GM19239 (cell line): ENCODE data around the gene PEMT.

ENCODE experiments used
- DNase-seq: peaks from one replicate; pipeline ENCODE4 v3.0.0; 2011; ENCODE audit warnings: low spot score; ENCODE audit not compliant: insufficient read length
- FAIRE-seq: peaks from 2 replicates; lab custom pipeline; 2011; peaks lifted over from hg19 to GRCh38; lab: Jason Lieb, UNC

The PEMT gene

GRCh38 chr17:17518014-17518413 is 73.5 kb downstream of the PEMT start:
- DNase-seq = no peak
- no peak for FAIRE-seq

DNA sequence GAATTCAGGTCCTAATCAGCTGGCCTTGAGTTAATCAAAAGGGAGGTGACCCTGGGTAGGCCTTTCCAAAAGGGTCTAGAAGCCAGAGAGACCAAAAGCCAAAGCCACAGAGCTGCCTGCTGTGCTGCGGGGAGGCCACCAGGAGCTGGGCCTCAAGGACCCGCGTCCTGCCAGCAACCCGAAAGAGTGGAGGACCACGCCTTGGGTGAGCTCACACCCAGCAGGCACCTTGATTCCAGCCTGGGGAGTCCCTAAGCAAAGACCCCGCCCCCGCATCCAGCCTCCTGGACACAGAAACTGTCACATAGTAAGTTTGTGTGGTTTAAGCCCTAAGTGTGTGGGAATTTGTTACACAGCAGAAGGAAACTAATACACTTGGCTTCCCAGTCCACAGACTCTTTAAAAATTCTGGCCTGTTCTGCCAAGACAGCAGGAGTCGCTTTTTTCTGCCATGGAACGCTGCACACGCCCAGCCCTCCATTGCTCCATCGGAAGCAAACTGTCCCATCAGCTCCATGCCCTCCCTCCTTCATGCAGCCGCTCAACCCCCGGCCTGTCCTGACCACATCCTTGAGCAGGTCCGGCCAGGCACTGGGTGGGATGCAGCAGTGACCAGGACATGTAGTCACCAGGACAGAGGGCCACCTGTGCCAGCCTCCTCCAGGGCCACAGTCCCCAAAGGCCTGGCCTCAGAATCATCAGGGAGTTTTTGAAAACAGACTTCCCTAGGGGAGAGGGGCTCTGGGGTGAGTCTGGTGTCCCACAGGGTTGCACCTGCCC is 74.4 kb downstream of the PEMT start:
- FAIRE-seq (no peak), DNase-seq (no peak)

- no peak for DNase-seq
- no peak for FAIRE-seq
Observed at GRCh38 chr17:17515934-17516930, 75.3 kb downstream of the PEMT start.

- no peak for DNase-seq
- FAIRE-seq = no peak
Observed at GRCh38 chr17:17514993-17515933, 76.2 kb downstream of the PEMT start.

DNA sequence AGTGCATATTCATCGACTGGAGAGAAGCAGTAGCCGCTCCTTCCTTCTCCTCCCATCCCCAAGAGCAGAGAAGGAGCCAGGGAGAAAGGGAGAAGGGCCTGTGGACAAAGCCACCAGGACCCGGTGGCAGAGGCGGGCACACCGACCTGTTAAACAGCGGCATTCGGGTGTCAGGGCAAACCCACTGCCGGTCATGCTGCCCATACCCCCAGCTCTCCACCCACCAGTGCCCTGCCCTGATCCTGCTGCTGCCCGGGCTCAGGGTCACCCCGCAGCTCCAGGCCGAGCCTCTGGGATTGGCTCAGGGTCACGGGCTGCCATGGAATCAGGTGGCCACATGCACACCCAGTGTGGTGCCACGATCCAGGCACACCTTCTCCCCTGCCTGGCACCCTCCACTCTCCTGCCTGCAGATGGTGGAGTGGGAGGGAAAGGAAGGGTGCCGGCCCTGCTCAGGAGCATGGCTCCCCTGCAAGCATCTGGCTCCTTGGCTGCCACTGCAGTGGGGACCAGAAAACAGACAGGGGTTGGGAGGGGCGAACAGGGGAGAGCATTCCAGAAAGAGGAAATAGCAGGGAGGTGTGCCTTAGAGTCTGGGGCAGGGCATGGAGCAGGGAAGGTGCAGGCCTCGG is 77.0 kb downstream of the PEMT start:
- FAIRE-seq (no peak), DNase-seq (no peak)

GRCh38 chr17:17513626-17514025 is 77.9 kb downstream of the PEMT start:
- FAIRE-seq (no peak), DNase-seq (no peak)

- FAIRE-seq (no peak), DNase-seq (no peak)
Observed at GRCh38 chr17:17512866-17513265, 78.6 kb downstream of the PEMT start.

DNA sequence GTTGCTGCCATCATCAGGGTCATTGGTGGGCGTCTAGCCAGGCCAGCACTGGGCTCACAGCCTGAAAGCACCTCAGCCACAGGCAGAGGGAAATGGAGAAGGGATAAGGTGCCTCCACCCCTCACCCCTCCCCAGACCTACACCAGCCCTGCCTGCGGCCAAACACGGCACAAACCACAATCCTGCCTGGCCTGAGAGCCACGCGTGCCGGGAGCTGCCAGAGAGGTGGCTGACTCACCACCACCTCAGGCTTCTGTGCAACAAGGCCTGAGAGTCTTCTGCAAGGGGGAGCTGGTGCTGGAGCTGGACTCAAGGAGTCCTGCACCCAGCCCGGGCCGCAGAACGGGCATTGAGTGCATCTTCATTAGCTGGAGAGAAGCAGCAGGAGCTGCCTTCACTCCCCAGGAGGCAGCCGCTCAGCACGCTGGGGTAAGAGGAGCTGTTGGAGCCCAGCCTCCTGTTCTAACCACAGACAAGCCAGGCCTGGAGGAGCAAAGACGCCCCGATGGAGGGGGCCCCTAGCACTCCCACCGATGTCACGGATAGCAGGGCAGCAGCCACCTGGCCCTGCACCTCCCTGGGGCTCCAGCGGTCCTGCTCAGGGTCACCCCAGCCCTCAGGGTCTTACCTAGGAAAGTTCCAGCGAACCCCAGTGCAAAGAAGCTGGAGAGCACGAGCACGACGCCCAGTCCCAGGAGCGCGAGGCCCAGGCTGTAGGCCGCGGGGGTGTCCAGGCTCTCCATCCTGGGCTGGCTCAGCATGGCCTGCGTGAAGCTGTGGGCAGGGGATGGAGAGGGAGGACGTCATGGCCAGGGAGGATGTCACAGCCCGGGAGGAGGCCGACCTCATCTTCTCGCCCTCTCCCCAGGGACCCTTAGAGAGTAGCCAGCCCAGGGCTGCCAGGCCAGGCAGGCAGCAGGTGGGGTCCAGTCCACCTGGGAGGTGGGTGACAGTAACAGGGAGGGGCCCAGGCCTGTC is 79.3 kb downstream of the PEMT start:
- DNase-seq (no peak), FAIRE-seq (no peak)

DNA sequence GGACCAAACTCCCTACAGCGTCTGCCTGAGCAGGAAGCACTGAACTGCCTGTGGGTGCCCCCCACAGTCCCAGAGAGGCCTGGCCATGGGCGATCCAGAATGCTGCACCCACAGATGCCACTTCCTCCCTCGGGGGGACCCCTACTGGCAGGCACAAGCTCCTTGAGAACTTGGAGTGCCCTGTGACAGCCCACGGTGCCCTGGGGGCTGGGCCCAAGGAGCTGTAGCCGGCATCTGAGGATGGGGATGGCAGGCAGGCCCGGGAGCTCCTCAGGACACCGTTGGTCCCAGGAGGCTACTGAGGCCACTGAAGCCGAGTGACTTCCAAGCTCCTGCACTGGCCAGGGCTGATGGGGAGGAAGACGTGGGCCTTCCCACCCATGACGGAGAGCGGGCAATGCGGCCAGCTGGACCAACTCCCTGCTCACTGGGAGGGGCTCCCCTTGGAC is 80.2 kb downstream of the PEMT start:
- FAIRE-seq (no peak), DNase-seq (no peak)

GRCh38 chr17:17510456-17511292 is 80.8 kb downstream of the PEMT start:
- FAIRE-seq = no peak
- no peak for DNase-seq

GRCh38 chr17:17509601-17510425 is 81.7 kb downstream of the PEMT start:
- no peak for FAIRE-seq

DNA sequence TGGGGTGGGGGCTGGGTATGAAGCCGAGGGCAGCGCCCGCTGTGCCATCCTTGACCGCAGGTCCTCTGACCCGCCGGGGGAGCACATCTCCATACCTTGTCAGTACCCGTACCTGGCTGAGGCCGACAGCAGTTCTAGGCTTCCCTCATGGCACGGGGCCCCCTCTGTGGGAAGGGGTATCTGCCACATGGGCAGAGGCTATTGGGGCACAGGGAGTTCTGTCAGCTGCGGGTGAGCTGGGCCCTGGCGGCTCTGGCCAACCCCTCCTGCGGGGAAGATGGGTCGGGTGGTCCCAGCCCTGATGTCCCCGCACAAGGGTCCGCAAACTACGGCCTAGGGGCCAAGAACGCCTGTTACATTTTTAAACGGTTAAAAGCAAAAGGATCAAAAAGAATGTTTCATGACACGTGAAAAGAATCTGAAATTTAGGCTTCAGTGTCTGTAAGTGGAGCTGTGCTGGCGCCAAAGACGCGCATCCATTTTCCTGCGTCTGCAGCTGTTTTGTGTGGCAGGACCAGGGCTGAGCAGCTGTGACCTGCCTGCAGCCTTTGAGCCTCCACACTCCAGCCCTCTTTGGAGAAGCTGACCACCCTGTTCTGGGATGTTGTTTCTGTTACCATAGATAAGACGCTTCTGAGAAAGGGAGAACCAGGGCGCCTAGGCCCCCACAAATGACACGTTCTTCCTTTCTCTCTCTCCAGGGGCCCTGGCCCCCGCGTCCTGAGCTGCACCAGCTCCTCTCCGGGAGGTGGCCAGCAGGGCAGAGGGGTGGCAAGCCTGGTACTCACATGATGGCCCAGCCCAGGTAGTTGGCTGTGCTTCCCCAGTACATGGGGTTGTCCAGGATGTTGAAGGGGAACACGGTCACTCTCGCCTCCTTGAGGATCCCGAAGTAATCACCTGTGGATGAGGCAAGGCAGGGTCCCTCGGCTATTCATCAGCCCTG is 82.6 kb downstream of the PEMT start:
- DNase-seq (no peak), FAIRE-seq (no peak)

More at GRCh38 chr17:17509601-17510425, 81.7 kb downstream of the PEMT start:
- no peak for DNase-seq

- DNase-seq = no peak
- FAIRE-seq = no peak
Observed at GRCh38 chr17:17508019-17508535, 83.4 kb downstream of the PEMT start.

- DNase-seq (no peak), FAIRE-seq (no peak)
Observed at GRCh38 chr17:17507465-17508011, 84.0 kb downstream of the PEMT start.

- no peak for DNase-seq
- no peak for FAIRE-seq
Observed at GRCh38 chr17:17506893-17507464, 84.5 kb downstream of the PEMT start.
